A549 (cell line): ENCODE results near the gene HRC. TPM values are rescaled to one million over a fixed set of nuclear protein-coding genes. Genes with fewer than 3 reads are reported as not detected.
A peak's percentile ranks its signal among the peaks of the same experiment; 100 is the strongest.

Source experiments
- ATAC-seq, 2 experiments: fragments of 200-7000 bp in 1 of 2; fragments of >200 bp in 1 of 2; cut with Nextera tagmentation in 1 of 2; cut with Tn5 transposase in 1 of 2; 3 replicates each; pipeline versions ENCODE4 v1.8.0 to v1.9.1; 2018 to 2020; ENCODE audit warnings: mild to moderate bottlenecking in 1 of 2, moderate library complexity in 1 of 2
- CTCF ChIA-PET: fragments of 300-600 bp; sonication (Branson Sonifier 250); formaldehyde crosslinking; extraction: SDS; loops from one replicate; lab custom pipeline; 2021; ENCODE audit warnings: antibody characterized with exemption, inconsistent platforms; lab: Yijun Ruan, JAX
- POLR2A ChIA-PET: fragments of 350-600 bp; formaldehyde crosslinking; extraction: SDS; loops from one replicate; lab custom pipeline; 2021; ENCODE audit warnings: antibody characterized with exemption, inconsistent platforms; lab: Yijun Ruan, JAX
- DNase-seq, 2 experiments: peaks; one replicate each; pipeline versions ENCODE4 v3.0.0 to v3.0.0-alpha.2; 2011 to 2016; ENCODE audit warnings: low read depth in 1 of 2, low spot score in 1 of 2
- FAIRE-seq: peaks from 2 replicates; lab custom pipeline; 2011; peaks lifted over from hg19 to GRCh38; lab: Jason Lieb, UNC
- H3K27ac ChIP-seq, 2 experiments: fragments of >200 bp; sonication (Bioruptor Twin); formaldehyde crosslinking; 3 replicates each; pipeline ENCODE4 v1.5.1; 2016 to 2017
- H3K4me1 ChIP-seq: fragments of >200 bp; sonication (Bioruptor Twin); formaldehyde crosslinking; 3 replicates; pipeline ENCODE4 v1.6.1; 2016
- H3K4me2 ChIP-seq: fragments of >200 bp; sonication (Bioruptor Twin); formaldehyde crosslinking; 3 replicates; pipeline ENCODE4 v1.6.1; 2016
- H3K4me3 ChIP-seq: fragments of >200 bp; sonication (Bioruptor Twin); formaldehyde crosslinking; 3 replicates; pipeline ENCODE4 v1.5.1; 2016
- H3K9me3 ChIP-seq: fragments of >200 bp; sonication (Bioruptor Twin); formaldehyde crosslinking; 3 replicates; pipeline ENCODE4 v1.6.1; 2016
- ATOH8 ChIP-seq: fragments of 250-450 bp; sonication (Bioruptor Pico); IDR thresholded peaks from 2 replicates; pipeline ENCODE4 v1.5.0; 2020; ENCODE audit warnings: low read depth, mild to moderate bottlenecking, moderate library complexity
- CEBPB ChIP-seq, 2 experiments: fragments of >200 bp in 1 of 2; sonication (Bioruptor Twin) in 1 of 2; formaldehyde crosslinking in 1 of 2; IDR thresholded peaks; 2 replicates each; pipeline ENCODE4 v1.6.1; 2012 to 2016
- E2F6 ChIP-seq: IDR thresholded peaks from 2 replicates; pipeline ENCODE4 v1.6.1; 2012; ENCODE audit warnings: low read depth, borderline replicate concordance
- EHMT2 ChIP-seq: fragments of 200-600 bp; sonication (generic); IDR thresholded peaks from 2 replicates; pipeline ENCODE4 v1.6.1; 2016; ENCODE audit warnings: antibody characterized with exemption, low read depth, mild to moderate bottlenecking, moderate library complexity
- EP300 ChIP-seq, 2 experiments: fragments of >200 bp; sonication (Bioruptor Twin); formaldehyde crosslinking; IDR thresholded peaks; 2 replicates in 1 of 2; 3 replicates in 1 of 2; pipeline ENCODE4 v1.6.1; 2016 to 2017
- ESRRA ChIP-seq: fragments of 150-350 bp; IDR thresholded peaks from 2 replicates; pipeline ENCODE4 v1.6.1; 2014; ENCODE audit warnings: mild to moderate bottlenecking, low read length, borderline replicate concordance
- FOSB ChIP-seq: fragments of 250-450 bp; sonication (Bioruptor Pico); IDR thresholded peaks from 2 replicates; pipeline ENCODE4 v1.5.0; 2020; ENCODE audit warnings: mild to moderate bottlenecking, moderate library complexity
- GATA3 ChIP-seq: IDR thresholded peaks from 2 replicates; pipeline ENCODE4 v1.6.1; 2012; ENCODE audit warnings: borderline replicate concordance
- HDAC2 ChIP-seq: fragments of 200-600 bp; sonication (generic); IDR thresholded peaks from 2 replicates; pipeline ENCODE4 v1.6.1; 2016
- JUN ChIP-seq, 2 experiments: fragments of >200 bp; sonication (Bioruptor Twin); formaldehyde crosslinking; IDR thresholded peaks; 2 replicates in 1 of 2; 3 replicates in 1 of 2; pipeline ENCODE4 v1.6.1; 2016 to 2017
- MAZ ChIP-seq: fragments of 150-350 bp; IDR thresholded peaks from 2 replicates; pipeline ENCODE4 v1.6.1; 2014; ENCODE audit warnings: antibody characterized with exemption, low read depth, low read length, borderline replicate concordance
- PBX3 ChIP-seq: IDR thresholded peaks from 2 replicates; pipeline ENCODE4 v1.6.1; 2012
- RARB ChIP-seq: fragments of 250-450 bp; sonication (Bioruptor Pico); IDR thresholded peaks from 2 replicates; pipeline ENCODE4 v1.8.0; 2021; ENCODE audit warnings: mild to moderate bottlenecking, moderate library complexity
- RCOR1 ChIP-seq: fragments of 150-350 bp; IDR thresholded peaks from 2 replicates; pipeline ENCODE4 v1.6.1; 2014; ENCODE audit warnings: antibody characterized with exemption, low read length, low read depth
- TFCP2L1 ChIP-seq: fragments of 250-450 bp; sonication (Bioruptor Pico); IDR thresholded peaks from 2 replicates; pipeline ENCODE4 v1.5.0; 2021; ENCODE audit warnings: mild to moderate bottlenecking
- ZC3H11A ChIP-seq: fragments of 450-650 bp; IDR thresholded peaks from 2 replicates; pipeline ENCODE4 v1.6.1; 2014; ENCODE audit warnings: antibody characterized with exemption, mild to moderate bottlenecking
- WGBS: methylation state at CpG from one replicate; pipeline ENCODE4 v1.1.6; 2017; ENCODE audit errors: missing lambda C conversion rate; 5-methylcytosine and 5-hydroxymethylcytosine counted together
- polyA plus RNA-seq, 4 experiments: library from polyadenylated mRNA; depleted of rRNA in 3 of 4; stranded (reverse); fragments of >200 nt; fragmentation: RNase III in 1 of 4; extraction: RNeasy Plus Mini Kit Qiagen cat#74134 plus additional on column Dnase treatment in 1 of 4; gene quantifications; 2 replicates in 3 of 4; 3 replicates in 1 of 4; pipeline ENCODE4 v1.2.3, GENCODE V29; 2011 to 2017

The HRC gene
- polyA plus RNA-seq, 2 of the 4 experiments (the other 2 are of a cell fraction), result 0.04 TPM

GRCh38 chr19:49103331-49104085, 51.7 kb downstream of the HRC start:
- DNase-seq (no peak), FAIRE-seq (no peak), ATAC-seq (no peak)
- Histone ChIP-seq H3K4me3 (no peak overlapping the region), H3K4me2 (no peak overlapping the region), H3K4me1 (peaks cover 20% of the 10 kb centered on the region), H3K9me3 (no peaks in the 10 kb centered on the region), H3K27ac (no peak overlapping the region)
- POLR2A ChIA-PET, result no interaction called here
- 87% methylated on average over 26 of the region's 33 CpGs for WGBS
- CTCF ChIA-PET, result interaction anchor here (1.0 to 13.2 kb wide), 7 partner anchors 10 to 315 kb away, joined by 3 to 241 read pairs (median 5); partner anchors contain the start of genes GYS1, LIN7B and RUVBL2
- no peak for TF ChIP-seq HDAC2
- TF ChIP-seq EHMT2, result no peak
- no peak for TF ChIP-seq TFCP2L1 (CRISPR knock-in tag)

GRCh38 chr19:49102303-49102702, 52.9 kb downstream of the HRC start:
- FAIRE-seq, result no peak
- ChIA-PET CTCF (interaction anchor here (1.1 to 13.2 kb wide), 6 partner anchors 9 to 109 kb away, joined by 3 to 241 read pairs (median 5); partner anchors contain the start of genes GYS1, LIN7B and RUVBL2), POLR2A (no interaction called here)
- no peaks in the 10 kb centered on the region for H3K9me3 ChIP-seq
- H3K4me1 ChIP-seq, result peaks cover 28% of the 10 kb centered on the region
- peak overlapping the region in 1 of 2 experiments; percentile 14; a peak in 1 of 6 replicates for H3K27ac ChIP-seq
- H3K4me3 ChIP-seq, result no peak overlapping the region
- no peak for ATAC-seq
- H3K4me2 ChIP-seq, result no peak overlapping the region
- no peak for DNase-seq
- TF ChIP-seq E2F6, result no peak
- no peak for TF ChIP-seq RCOR1
- TF ChIP-seq PBX3, result no peak
- no peak for TF ChIP-seq RARB (CRISPR knock-in tag)
- TF ChIP-seq ATOH8 (CRISPR knock-in tag), result no peak
- TF ChIP-seq FOSB (CRISPR knock-in tag), result no peak
- TF ChIP-seq EHMT2, result no peak
- no peak for TF ChIP-seq CEBPB (IDR thresholded peaks at IDR 0.05)
- TF ChIP-seq MAZ, result no peak
- no peak for TF ChIP-seq EP300 (IDR thresholded peaks at IDR 0.05)
- TF ChIP-seq GATA3, result no peak
- no peak for TF ChIP-seq ZC3H11A
- TF ChIP-seq ESRRA, result no peak
- no peak for TF ChIP-seq JUN (IDR thresholded peaks at IDR 0.05)
- WGBS, result 85% methylated on average over 12 of the region's 12 CpGs

Other genes starting within 250 kb of the HRC start
- gene DHDH, start 221.7 kb downstream of the HRC start, polyA plus RNA-seq (2011; rRNA removed), result 0.60 and 0.78 TPM in 2 replicates
- 1.1 to 1.2 TPM (median 1.2 TPM) in 3 replicates for gene DHDH, start 221.7 kb downstream of the HRC start, polyA plus RNA-seq (2017; fragmentation: RNase III; extraction: RNeasy Plus Mini Kit Qiagen cat#74134 plus additional on column Dnase treatment)
- 120 and 134 TPM in 2 replicates for gene BAX, start 200.5 kb downstream of the HRC start, polyA plus RNA-seq (2011; rRNA removed)
- 265 to 299 TPM (median 284 TPM) in 3 replicates for gene BAX, start 200.5 kb downstream of the HRC start, polyA plus RNA-seq (2017; fragmentation: RNase III; extraction: RNeasy Plus Mini Kit Qiagen cat#74134 plus additional on column Dnase treatment)
- gene FTL, start 190.1 kb downstream of the HRC start, polyA plus RNA-seq (2011; rRNA removed), result 4,743 and 7,067 TPM in 2 replicates
- gene FTL, start 190.1 kb downstream of the HRC start, polyA plus RNA-seq (2017; fragmentation: RNase III; extraction: RNeasy Plus Mini Kit Qiagen cat#74134 plus additional on column Dnase treatment), result 12,141 to 13,930 TPM (median 13,921 TPM) in 3 replicates
- gene GYS1, start 162.1 kb downstream of the HRC start, polyA plus RNA-seq (2011; rRNA removed), result 10.3 and 16.4 TPM in 2 replicates
- gene GYS1, start 162.1 kb downstream of the HRC start, polyA plus RNA-seq (2017; fragmentation: RNase III; extraction: RNeasy Plus Mini Kit Qiagen cat#74134 plus additional on column Dnase treatment), result 23.8 to 25.0 TPM (median 24.8 TPM) in 3 replicates
- 146 and 186 TPM in 2 replicates for gene RUVBL2, start 161.5 kb downstream of the HRC start, polyA plus RNA-seq (2011; rRNA removed)
- 213 to 274 TPM (median 225 TPM) in 3 replicates for gene RUVBL2, start 161.5 kb downstream of the HRC start, polyA plus RNA-seq (2017; fragmentation: RNase III; extraction: RNeasy Plus Mini Kit Qiagen cat#74134 plus additional on column Dnase treatment)
- not detected in 2 replicates for gene LHB, start 138.3 kb downstream of the HRC start, polyA plus RNA-seq (2011; rRNA removed)
- gene LHB, start 138.3 kb downstream of the HRC start, polyA plus RNA-seq (2017; fragmentation: RNase III; extraction: RNeasy Plus Mini Kit Qiagen cat#74134 plus additional on column Dnase treatment), result 0.22 TPM in 1 of 3 replicates, not detected in the others
- gene CGB3, start 131.1 kb downstream of the HRC start, polyA plus RNA-seq (2011; rRNA removed), result not detected in 2 replicates
- 0.13 to 0.28 TPM in 2 of 3 replicates, not detected in the other for gene CGB3, start 131.1 kb downstream of the HRC start, polyA plus RNA-seq (2017; fragmentation: RNase III; extraction: RNeasy Plus Mini Kit Qiagen cat#74134 plus additional on column Dnase treatment)
- gene CGB2, start 123.5 kb downstream of the HRC start, polyA plus RNA-seq (2011; rRNA removed), result not detected in 2 replicates
- gene CGB2, start 123.5 kb downstream of the HRC start, polyA plus RNA-seq (2017; fragmentation: RNase III; extraction: RNeasy Plus Mini Kit Qiagen cat#74134 plus additional on column Dnase treatment), result not detected in 3 replicates
- not detected in 2 replicates for gene CGB1, start 118.5 kb downstream of the HRC start, polyA plus RNA-seq (2011; rRNA removed)
- gene CGB1, start 118.5 kb downstream of the HRC start, polyA plus RNA-seq (2017; fragmentation: RNase III; extraction: RNeasy Plus Mini Kit Qiagen cat#74134 plus additional on column Dnase treatment), result 0.13 TPM in 1 of 3 replicates, not detected in the others
- 0.15 and 0.23 TPM in 2 replicates for gene CGB5, start 111.5 kb downstream of the HRC start, polyA plus RNA-seq (2011; rRNA removed)
- 0.53 to 0.94 TPM (median 0.71 TPM) in 3 replicates for gene CGB5, start 111.5 kb downstream of the HRC start, polyA plus RNA-seq (2017; fragmentation: RNase III; extraction: RNeasy Plus Mini Kit Qiagen cat#74134 plus additional on column Dnase treatment)
- 0.63 and 0.95 TPM in 2 replicates for gene CGB8, start 106.3 kb downstream of the HRC start, polyA plus RNA-seq (2011; rRNA removed)
- gene CGB8, start 106.3 kb downstream of the HRC start, polyA plus RNA-seq (2017; fragmentation: RNase III; extraction: RNeasy Plus Mini Kit Qiagen cat#74134 plus additional on column Dnase treatment), result 2.0 to 2.7 TPM (median 2.4 TPM) in 3 replicates
- 0.34 and 0.56 TPM in 2 replicates for gene CGB7, start 97.6 kb downstream of the HRC start, polyA plus RNA-seq (2011; rRNA removed)
- 0.63 to 0.88 TPM (median 0.79 TPM) in 3 replicates for gene CGB7, start 97.6 kb downstream of the HRC start, polyA plus RNA-seq (2017; fragmentation: RNase III; extraction: RNeasy Plus Mini Kit Qiagen cat#74134 plus additional on column Dnase treatment)
- gene NTF4, start 90.6 kb downstream of the HRC start, polyA plus RNA-seq (2011; rRNA removed), result 0.34 and 0.37 TPM in 2 replicates
- 1.0 to 2.4 TPM (median 1.7 TPM) in 3 replicates for gene NTF4, start 90.6 kb downstream of the HRC start, polyA plus RNA-seq (2017; fragmentation: RNase III; extraction: RNeasy Plus Mini Kit Qiagen cat#74134 plus additional on column Dnase treatment)
- not detected in 2 replicates for gene KCNA7, start 82.7 kb downstream of the HRC start, polyA plus RNA-seq (2011; rRNA removed)
- gene KCNA7, start 82.7 kb downstream of the HRC start, polyA plus RNA-seq (2017; fragmentation: RNase III; extraction: RNeasy Plus Mini Kit Qiagen cat#74134 plus additional on column Dnase treatment), result not detected in 3 replicates
- gene SNRNP70, start 69.9 kb downstream of the HRC start, polyA plus RNA-seq (2011; rRNA removed), result 214 and 220 TPM in 2 replicates
- 338 to 350 TPM (median 342 TPM) in 3 replicates for gene SNRNP70, start 69.9 kb downstream of the HRC start, polyA plus RNA-seq (2017; fragmentation: RNase III; extraction: RNeasy Plus Mini Kit Qiagen cat#74134 plus additional on column Dnase treatment)
- 4.6 and 5.4 TPM in 2 replicates for gene LIN7B, start 41.0 kb downstream of the HRC start, polyA plus RNA-seq (2011; rRNA removed)
- 7.1 to 8.3 TPM (median 8.0 TPM) in 3 replicates for gene LIN7B, start 41.0 kb downstream of the HRC start, polyA plus RNA-seq (2017; fragmentation: RNase III; extraction: RNeasy Plus Mini Kit Qiagen cat#74134 plus additional on column Dnase treatment)
- 1.4 and 1.8 TPM in 2 replicates for gene C19orf73, start 36.3 kb downstream of the HRC start, polyA plus RNA-seq (2011; rRNA removed)
- 1.7 to 2.2 TPM (median 1.7 TPM) in 3 replicates for gene C19orf73, start 36.3 kb downstream of the HRC start, polyA plus RNA-seq (2017; fragmentation: RNase III; extraction: RNeasy Plus Mini Kit Qiagen cat#74134 plus additional on column Dnase treatment)
- 2.5 and 3.2 TPM in 2 replicates for gene PPFIA3, start 35.9 kb downstream of the HRC start, polyA plus RNA-seq (2011; rRNA removed)
- 6.5 to 8.0 TPM (median 7.3 TPM) in 3 replicates for gene PPFIA3, start 35.9 kb downstream of the HRC start, polyA plus RNA-seq (2017; fragmentation: RNase III; extraction: RNeasy Plus Mini Kit Qiagen cat#74134 plus additional on column Dnase treatment)
- gene TRPM4, start 2.4 kb upstream of the HRC start, polyA plus RNA-seq (2011; rRNA removed), result 4.7 and 4.9 TPM in 2 replicates
- 8.4 to 9.4 TPM (median 9.1 TPM) in 3 replicates for gene TRPM4, start 2.4 kb upstream of the HRC start, polyA plus RNA-seq (2017; fragmentation: RNase III; extraction: RNeasy Plus Mini Kit Qiagen cat#74134 plus additional on column Dnase treatment)
- gene SLC6A16, start 169.8 kb upstream of the HRC start, polyA plus RNA-seq (2011; rRNA removed), result 5.9 and 8.6 TPM in 2 replicates
- gene SLC6A16, start 169.8 kb upstream of the HRC start, polyA plus RNA-seq (2017; fragmentation: RNase III; extraction: RNeasy Plus Mini Kit Qiagen cat#74134 plus additional on column Dnase treatment), result 2.4 to 3.2 TPM (median 3.2 TPM) in 3 replicates
- gene CD37, start 180.0 kb upstream of the HRC start, polyA plus RNA-seq (2011; rRNA removed), result not detected in 2 replicates
- 0.13 to 0.22 TPM in 2 of 3 replicates, not detected in the other for gene CD37, start 180.0 kb upstream of the HRC start, polyA plus RNA-seq (2017; fragmentation: RNase III; extraction: RNeasy Plus Mini Kit Qiagen cat#74134 plus additional on column Dnase treatment)
- gene TEAD2, start 207.0 kb upstream of the HRC start, polyA plus RNA-seq (2011; rRNA removed), result 15.9 and 20.3 TPM in 2 replicates
- gene TEAD2, start 207.0 kb upstream of the HRC start, polyA plus RNA-seq (2017; fragmentation: RNase III; extraction: RNeasy Plus Mini Kit Qiagen cat#74134 plus additional on column Dnase treatment), result 19.0 to 26.3 TPM (median 25.3 TPM) in 3 replicates
- gene DKKL1, start 208.5 kb upstream of the HRC start, polyA plus RNA-seq (2011; rRNA removed), result 0.53 and 0.91 TPM in 2 replicates
- gene DKKL1, start 208.5 kb upstream of the HRC start, polyA plus RNA-seq (2017; fragmentation: RNase III; extraction: RNeasy Plus Mini Kit Qiagen cat#74134 plus additional on column Dnase treatment), result 0.26 to 0.68 TPM (median 0.37 TPM) in 3 replicates
- gene KASH5, start 232.9 kb upstream of the HRC start, polyA plus RNA-seq (2011; rRNA removed), result 0.08 TPM in 2 replicates
- 0.17 TPM in 1 of 3 replicates, not detected in the others for gene KASH5, start 232.9 kb upstream of the HRC start, polyA plus RNA-seq (2017; fragmentation: RNase III; extraction: RNeasy Plus Mini Kit Qiagen cat#74134 plus additional on column Dnase treatment)